HG02970 (cell line): ENCODE data around the gene ACSF3.

ENCODE experiments used
- ATAC-seq: cut with Tn5 transposase; IDR thresholded peaks from one replicate; pipeline ENCODE4 v1.9.1; 2021; ENCODE audit warnings: mild to moderate bottlenecking, moderate library complexity, moderate number of reproducible peaks; ENCODE audit not compliant: unreplicated experiment, low FRiP score

The ACSF3 gene

GRCh38 chr16:89093602-89094251 is at the start of gene ACSF3:
Gene ACSF3 (plus strand): TSS chr16:89093852. CDS start chr16:89100682, 6,830 bp downstream.
- ATAC-seq, result peak; percentile 51

- no peak for ATAC-seq
Observed at GRCh38 chr16:89044418-89045180, 49.1 kb upstream of the ACSF3 start.

- ATAC-seq, result no peak
Observed at GRCh38 chr16:89045181-89045815, 48.4 kb upstream of the ACSF3 start.

DNA sequence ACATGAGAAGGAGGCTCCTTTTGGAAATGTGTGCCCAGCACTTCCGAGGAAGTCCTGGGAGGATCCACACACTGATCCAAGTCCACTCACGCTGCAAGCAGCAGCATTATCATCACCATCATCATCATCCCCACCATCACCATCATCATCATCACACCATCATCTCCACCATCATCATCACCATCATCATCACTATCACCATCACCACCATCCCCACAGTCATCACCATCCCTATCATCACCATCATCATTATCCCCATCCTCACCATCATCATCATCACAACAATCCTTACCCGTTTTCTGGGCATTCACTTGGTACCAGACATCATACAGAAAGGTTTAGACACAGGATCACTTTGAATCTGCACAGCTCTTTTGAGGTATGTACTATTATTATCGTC is 47.8 kb upstream of the ACSF3 start:
- no peak for ATAC-seq

- no peak for ATAC-seq
Observed at GRCh38 chr16:89046491-89046890, 47.2 kb upstream of the ACSF3 start.

GRCh38 chr16:89047331-89048089 is 46.1 kb upstream of the ACSF3 start:
- no peak for ATAC-seq

GRCh38 chr16:89048090-89048725 is 45.4 kb upstream of the ACSF3 start:
- no peak for ATAC-seq

DNA sequence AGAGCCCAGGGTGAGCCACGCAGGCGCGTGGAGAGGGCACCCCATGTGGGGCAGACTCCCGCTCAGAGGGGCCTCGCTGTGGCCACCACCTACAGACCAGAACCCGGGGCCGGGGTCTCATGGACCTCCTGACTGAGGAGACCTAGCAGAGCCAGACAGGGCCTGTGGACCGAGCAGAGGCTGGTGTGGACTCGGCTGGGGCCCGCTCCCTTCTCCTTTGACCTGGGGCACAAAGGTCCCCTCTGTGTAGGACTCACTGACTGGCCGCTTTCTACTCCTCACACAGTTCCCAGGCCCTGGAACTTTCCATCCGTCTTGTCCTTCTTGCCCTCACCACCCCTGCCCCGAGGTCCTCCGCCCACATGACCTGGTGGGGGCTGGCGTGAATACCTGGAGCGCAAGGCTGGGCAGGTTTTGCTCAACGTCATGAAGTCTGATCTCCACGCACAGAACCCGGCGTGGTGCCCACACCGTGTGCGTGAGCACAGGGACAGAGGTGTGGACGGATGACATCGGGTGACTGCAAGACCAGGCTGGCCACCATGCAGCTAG is 44.7 kb upstream of the ACSF3 start:
- no peak for ATAC-seq

DNA sequence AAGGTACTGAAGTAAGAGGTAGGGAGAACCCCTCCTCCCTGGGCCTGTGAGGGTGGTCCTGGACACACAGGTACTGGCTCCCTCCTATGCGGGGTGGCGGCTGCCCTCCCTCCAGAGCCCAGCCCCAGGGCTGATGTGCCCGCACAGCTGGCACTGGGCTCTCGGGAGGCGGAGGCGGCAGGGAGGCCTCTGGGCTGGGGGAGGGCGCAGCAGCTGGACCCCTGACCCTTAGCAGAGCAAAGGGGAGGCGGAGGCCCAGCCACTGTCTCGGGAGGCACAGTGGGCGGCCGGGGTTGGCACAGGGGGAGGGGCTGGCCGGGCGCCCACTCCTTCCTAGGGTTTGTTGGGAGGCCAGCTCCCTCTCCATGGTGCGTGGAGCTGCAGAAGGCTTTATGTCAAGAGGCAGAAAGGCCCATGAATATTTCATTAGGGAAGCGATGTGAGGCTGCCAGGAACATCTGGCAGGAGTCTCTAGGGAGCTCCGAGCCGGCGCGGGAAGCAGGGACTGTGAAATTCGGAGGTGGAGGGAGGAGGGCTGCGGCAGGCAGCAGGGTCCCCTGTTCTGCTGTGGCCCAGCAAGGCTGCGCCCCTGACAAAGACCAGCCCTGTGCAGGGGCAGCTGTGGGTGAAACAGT is 44.1 kb upstream of the ACSF3 start:
- ATAC-seq, result no peak

DNA sequence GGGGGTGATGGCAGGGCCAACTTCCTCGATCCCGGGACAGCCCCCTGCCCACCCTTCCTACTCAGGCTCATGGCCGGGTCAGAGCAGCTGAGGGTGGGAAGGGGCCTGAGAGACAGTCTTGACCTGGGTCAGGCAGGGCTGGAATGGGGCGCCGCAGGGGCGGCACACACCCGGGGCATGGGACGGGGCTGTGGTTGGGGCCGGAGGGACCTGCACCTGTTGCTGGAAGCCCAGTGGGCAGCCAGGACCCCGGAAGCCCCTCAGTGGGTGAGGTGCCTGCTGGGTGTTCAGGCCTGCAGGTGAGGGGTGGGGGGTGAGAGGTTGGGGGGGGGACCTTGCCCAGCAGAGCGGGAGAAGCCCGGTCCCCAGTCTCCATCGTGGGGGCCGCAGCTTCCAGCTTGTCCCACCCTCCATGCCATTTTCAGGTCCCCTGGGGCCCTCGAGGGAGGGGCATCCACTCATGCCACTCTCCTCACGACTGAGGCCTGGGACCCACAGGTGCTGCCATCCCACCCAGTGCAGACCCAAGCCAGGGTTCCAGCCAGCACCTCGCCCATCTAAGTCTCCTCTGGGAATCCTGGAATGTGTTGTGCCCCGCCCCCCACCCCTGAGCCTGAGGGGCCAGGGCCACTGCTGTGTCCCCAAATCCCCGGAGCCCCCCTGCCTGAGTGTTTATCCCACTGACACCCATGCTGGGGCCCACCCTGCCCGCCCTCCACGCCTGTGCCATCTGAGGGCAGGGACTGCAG is 43.4 kb upstream of the ACSF3 start:
- no peak for ATAC-seq

GRCh38 chr16:89050868-89051311 is 42.8 kb upstream of the ACSF3 start:
- ATAC-seq, result no peak

DNA sequence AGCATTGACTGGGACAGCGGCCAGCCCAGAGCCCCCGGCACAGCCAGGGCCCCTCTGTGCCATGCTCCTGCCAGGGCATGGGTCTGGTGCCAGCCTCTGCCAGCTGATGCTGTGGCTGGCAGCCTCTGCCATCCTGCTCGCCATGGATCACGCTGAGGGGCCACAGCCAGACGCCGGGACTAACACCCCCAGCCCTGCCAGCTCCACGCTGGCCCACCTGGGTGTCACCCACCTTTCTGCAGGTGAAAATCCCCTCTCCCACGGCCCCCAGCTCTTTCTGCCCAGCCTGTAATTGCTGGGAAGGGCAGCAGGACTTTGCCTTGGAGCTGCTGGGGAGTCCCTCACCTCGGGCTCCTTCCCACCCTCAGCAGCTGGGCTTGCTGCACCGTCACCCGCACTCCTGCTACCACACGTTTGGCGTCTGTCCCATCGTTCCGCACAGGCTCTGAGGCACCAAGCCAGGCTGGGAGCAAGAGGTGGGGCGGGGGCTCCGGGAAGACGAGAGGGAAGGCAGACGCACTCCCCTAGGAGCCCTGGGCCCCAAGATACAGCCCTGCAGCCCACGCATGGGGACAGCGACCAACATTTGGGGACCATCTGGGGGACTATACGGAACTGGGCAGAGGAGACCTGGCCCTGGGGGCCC is 42.0 kb upstream of the ACSF3 start:
- ATAC-seq, result no peak

DNA sequence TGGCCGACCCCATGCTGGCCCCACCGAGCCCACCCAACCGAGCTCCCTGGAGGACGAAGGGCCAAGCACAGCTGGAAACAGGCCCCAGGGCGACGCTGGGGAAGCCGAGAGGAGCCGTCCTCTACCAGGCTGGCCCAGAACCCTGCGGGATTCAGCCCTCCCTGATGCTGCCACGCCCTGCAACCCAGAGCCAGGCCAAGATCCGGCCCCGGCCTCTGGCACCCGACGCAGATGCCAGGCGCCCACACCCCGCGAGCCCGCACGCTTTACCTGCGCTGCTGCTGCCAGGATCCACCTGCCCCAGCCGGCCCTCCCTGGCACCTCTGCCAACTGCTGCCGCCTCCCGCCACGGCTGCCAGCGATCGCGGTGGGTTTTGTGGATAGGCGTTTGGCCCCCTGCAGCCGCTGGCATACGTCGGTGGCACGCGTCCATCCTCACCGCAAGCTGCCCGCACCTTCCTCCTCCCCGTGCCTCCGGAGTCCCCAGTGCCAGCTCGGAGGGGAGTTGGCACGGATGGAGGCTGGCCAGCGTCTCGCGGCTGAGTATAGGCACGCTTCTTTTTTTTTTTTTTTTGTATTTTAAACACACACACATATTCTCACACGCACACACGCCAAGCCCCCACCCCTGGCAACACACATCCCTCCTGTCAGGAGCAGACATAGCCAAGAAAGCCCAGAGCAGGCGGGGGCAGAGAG is 41.3 kb upstream of the ACSF3 start:
- no peak for ATAC-seq

DNA sequence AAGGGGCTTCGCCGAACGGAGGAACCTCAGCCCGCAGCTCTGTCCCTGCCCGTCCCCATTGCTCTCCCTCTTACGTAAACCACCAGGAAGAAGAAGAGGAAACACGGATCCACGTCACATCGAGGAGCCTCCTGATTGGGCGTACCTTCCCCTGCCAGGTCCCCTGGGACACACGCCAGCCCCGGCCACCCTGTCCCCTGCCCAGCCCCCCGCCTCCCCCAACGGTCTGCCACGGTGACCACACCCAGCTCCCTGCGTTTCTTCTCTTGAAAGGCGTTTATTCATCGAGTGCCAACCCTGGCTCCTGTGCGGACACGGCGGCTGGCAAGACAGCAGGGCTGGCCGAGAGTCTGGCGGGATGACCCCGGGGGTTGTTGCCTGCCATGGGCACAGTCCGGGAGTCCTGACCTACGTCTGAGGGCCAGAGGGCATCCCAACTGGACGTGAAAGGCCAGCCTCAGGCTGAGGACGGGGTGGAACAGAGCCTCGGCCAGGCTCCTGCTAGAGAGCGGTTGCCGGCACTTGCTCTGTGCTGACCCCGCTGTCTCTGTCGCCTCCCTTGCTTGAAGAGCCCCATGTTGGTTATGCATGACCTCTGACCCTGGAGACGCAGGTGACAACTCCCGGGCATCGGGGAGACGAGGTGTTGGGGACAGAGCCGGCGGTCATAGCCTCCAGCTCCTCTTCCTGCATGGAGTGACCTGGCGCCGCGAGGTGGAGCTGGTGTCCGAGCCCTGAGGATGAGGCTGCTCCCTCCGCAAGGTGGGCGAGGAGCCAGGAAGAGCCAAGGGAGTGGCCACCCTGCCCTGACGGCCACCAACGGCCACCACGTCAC is 40.5 kb upstream of the ACSF3 start:
- no peak for ATAC-seq

DNA sequence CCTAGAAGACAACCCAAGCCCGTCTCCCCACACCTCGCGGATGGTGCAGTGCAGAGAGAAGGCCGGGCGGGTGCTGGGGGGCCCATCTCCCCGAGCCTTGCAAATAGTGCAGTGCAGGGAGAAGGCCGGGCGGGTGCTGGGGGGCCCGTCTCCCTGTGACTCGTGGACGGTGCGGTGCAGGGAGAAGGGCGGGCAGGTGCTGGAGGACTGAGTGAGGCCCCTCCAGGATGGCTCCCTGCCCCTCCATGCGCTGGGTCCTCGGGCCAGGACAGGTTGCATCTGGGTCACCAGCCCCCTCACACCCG is 40.0 kb upstream of the ACSF3 start:
- no peak for ATAC-seq

DNA sequence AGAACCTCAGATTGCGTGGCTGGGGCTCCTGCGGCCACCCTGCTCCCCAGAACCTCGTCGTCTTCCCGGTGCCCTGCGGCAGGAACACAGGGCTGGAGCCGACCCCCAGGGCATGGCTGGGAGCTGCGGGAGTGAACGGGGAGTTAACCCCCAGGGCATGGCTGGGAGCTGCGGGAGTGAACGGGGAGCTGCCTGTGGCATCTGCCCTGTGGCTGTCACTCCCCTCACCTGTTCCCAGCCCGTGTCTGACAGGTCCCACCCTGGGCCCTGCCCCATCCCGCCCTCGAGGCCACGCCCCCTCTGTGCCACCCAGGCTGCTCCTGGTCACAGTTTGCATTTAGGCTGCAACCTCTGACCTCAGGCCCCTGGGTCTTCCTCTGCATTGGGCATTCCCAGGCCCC is 39.4 kb upstream of the ACSF3 start:
- no peak for ATAC-seq

DNA sequence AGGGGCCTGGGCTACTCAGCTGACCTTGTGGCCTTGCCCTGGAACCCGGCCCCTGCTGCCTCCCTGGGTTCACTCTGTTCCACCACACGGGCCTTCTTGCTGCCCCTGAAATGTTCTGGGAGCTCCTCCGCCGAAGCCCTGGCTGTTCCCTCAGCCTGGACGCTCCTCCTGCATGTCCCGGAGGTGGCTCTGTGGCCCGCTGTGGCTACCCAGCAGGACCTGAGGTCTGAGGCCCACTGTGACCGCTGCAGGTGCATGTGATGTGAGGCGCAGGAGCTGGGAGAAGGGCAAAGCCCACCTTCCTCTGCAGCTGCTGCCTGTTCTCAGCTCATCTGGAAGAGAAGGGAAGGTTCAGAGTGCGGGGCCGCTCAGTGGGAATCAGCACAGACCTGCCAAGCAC is 38.9 kb upstream of the ACSF3 start:
- no peak for ATAC-seq
